Duodenal mucosa (tissue), 2 donors: Measurements from ENCODE around the gene MAS1L.

Experiments
- H3K27ac ChIP-seq: one replicate; pipeline ENCODE4 v1.7.0; 2013; ENCODE audit warnings: low read depth, low read length
- H3K27me3 ChIP-seq, 2 donors: one replicate each; pipeline ENCODE4 v1.7.0; 2013; ENCODE audit warnings: low read length in 2 of 2, control low read depth in 1 of 2; ENCODE audit not compliant: insufficient read depth in 2 of 2, control insufficient read depth in 1 of 2
- H3K36me3 ChIP-seq, 2 donors: one replicate each; pipeline ENCODE4 v1.7.0; 2013; ENCODE audit warnings: low read length in 2 of 2, control low read depth in 1 of 2; ENCODE audit not compliant: insufficient read depth in 2 of 2, control insufficient read depth in 1 of 2
- H3K4me1 ChIP-seq, 2 donors: one replicate each; pipeline ENCODE4 v1.7.0; 2013; ENCODE audit warnings: low read length in 2 of 2, control low read depth in 1 of 2; ENCODE audit not compliant: insufficient read depth in 2 of 2, control insufficient read depth in 1 of 2
- H3K4me3 ChIP-seq, 2 donors: one replicate each; pipeline ENCODE4 v1.7.0; 2013; ENCODE audit warnings: low read length in 2 of 2, low read depth in 1 of 2
- H3K9ac ChIP-seq, 2 donors: one replicate each; pipeline ENCODE4 v1.7.0; 2013; ENCODE audit warnings: low read length in 2 of 2, low read depth in 1 of 2
- H3K9me3 ChIP-seq, 2 donors: one replicate each; pipeline ENCODE4 v1.7.0; 2013; ENCODE audit warnings: low read length in 2 of 2, control low read depth in 1 of 2; ENCODE audit not compliant: control insufficient read depth in 1 of 2

Gene MAS1L

DNA sequence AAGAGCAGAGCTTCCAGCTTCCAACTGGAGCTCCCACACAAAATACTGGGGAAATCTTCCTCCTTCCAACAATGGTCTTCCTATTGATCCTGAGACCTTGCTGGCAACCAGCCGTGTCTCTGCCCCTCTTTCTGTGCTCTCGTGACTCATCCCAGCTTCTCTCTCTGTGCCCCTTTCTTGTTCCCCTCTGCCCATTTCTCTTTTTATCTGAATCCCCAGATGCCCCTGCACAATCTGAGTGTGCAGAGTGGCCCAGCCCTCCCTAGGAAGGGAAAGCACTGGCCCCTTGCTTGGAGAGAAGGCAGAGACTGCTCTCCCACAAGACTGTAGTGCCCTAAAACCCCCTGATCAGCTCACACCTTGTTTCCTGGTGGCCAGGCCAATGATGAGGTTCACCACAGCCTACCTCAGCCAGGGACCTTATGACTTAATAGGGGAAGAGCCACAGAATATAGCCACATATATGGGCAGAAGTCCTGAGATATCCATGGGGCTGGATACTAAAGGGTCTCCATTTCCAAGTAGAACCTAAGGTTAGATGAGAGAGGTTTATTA is 23.1 kb upstream of the MAS1L start:
- Histone ChIP-seq H3K9me3 (no peaks in the 10 kb centered on the region), H3K4me1 (no peaks in the 10 kb centered on the region), H3K4me3 (no peak overlapping the region), H3K36me3 (no peaks in the 10 kb centered on the region), H3K27ac (no peak overlapping the region), H3K27me3 (no peaks in the 10 kb centered on the region), H3K9ac (no peak overlapping the region)

DNA sequence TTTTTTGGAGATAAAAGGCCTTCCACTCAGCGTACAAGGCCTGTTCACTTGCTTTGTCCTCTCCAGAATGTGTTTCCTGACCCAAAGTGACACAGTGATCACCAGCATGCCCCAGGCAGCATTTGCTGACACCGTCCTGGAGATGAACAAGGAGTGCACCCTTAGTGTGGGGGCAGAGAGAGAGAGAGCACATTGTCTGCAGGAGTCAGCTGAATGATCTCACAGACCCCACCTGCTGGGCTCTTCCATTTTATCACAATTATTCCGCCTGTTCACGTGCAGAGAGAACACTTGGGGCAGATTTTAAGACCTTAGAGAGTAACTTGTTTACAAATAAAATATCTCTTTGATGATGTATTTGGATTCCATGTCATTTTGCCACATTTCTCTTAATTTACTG is 22.4 kb upstream of the MAS1L start:
- no peaks in the 10 kb centered on the region for H3K27me3 ChIP-seq
- no peaks in the 10 kb centered on the region for H3K4me1 ChIP-seq
- H3K27ac ChIP-seq: no peak overlapping the region
- no peaks in the 10 kb centered on the region for H3K9me3 ChIP-seq
- no peaks in the 10 kb centered on the region for H3K36me3 ChIP-seq
- no peak overlapping the region for H3K4me3 ChIP-seq
- no peak overlapping the region for H3K9ac ChIP-seq

DNA sequence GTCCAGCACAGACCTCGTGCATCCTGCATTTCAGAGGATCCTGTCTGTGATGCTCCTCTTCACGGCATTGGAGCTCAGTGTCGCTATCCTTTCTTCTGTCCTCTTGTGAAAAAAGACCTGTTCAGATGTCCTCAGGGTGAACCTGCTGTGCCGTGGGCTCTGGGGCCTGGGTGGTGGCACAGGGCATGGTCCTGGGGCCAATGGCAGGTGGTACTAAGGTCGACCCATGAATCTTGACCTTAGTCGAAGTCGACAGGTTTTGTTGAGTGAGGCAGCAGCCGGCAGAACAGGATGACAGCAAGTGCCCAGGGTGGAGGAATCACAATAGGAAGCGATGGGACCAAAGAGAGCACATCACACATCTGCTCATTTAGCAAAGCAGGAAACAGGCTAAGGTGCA is 22.0 kb upstream of the MAS1L start:
- Histone ChIP-seq H3K4me3 (no peak overlapping the region), H3K4me1 (no peaks in the 10 kb centered on the region), H3K36me3 (no peaks in the 10 kb centered on the region), H3K9ac (no peak overlapping the region), H3K27ac (no peak overlapping the region), H3K27me3 (no peaks in the 10 kb centered on the region), H3K9me3 (no peaks in the 10 kb centered on the region)

DNA sequence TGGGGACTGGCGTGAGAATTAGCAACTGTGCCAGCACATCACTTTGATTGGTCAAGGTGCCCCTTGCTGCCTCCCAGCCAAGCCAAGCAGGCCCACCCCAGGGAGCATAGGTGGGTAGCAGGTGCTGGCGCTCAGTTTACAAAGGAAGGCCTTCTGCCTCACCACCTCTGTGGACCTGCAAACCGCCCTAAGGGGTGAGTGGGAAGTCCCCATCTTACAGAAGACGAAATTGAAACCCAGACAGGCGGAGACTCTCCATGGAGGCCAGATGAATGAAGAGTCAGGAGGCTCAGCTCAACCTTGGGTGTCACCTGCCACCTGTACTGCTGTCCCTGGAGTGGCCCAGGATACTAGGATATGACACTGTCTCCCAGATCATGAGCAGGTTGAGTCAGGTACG is 21.5 kb upstream of the MAS1L start:
- Histone ChIP-seq H3K9me3 (no peaks in the 10 kb centered on the region), H3K27ac (no peak overlapping the region), H3K9ac (no peak overlapping the region), H3K27me3 (no peaks in the 10 kb centered on the region), H3K4me3 (no peak overlapping the region), H3K36me3 (no peaks in the 10 kb centered on the region), H3K4me1 (no peaks in the 10 kb centered on the region)

DNA sequence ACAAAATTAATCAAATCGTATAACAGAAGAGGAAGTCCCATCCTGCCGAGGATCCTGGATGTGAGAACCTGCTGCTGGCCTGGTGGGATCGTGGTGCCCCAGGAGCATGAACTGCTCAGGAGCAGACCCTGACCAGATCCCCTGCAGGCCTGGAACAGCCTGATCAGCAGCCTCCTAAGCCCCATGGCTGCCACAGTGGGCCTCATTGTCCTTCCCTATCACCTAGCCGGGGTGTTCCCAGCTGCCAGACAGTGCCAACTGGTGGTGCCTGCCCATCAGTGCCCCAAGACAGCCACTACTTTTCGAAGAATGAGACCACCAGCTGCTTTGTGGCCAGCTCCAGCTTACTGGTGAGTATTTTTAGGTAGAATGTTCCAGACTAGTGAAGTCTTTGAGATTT is 19.6 kb upstream of the MAS1L start:
- no peaks in the 10 kb centered on the region for H3K9me3 ChIP-seq
- no peak overlapping the region for H3K9ac ChIP-seq
- no peak overlapping the region for H3K4me3 ChIP-seq
- H3K36me3 ChIP-seq: no peaks in the 10 kb centered on the region
- H3K4me1 ChIP-seq: no peaks in the 10 kb centered on the region
- no peak overlapping the region for H3K27ac ChIP-seq
- no peaks in the 10 kb centered on the region for H3K27me3 ChIP-seq

DNA sequence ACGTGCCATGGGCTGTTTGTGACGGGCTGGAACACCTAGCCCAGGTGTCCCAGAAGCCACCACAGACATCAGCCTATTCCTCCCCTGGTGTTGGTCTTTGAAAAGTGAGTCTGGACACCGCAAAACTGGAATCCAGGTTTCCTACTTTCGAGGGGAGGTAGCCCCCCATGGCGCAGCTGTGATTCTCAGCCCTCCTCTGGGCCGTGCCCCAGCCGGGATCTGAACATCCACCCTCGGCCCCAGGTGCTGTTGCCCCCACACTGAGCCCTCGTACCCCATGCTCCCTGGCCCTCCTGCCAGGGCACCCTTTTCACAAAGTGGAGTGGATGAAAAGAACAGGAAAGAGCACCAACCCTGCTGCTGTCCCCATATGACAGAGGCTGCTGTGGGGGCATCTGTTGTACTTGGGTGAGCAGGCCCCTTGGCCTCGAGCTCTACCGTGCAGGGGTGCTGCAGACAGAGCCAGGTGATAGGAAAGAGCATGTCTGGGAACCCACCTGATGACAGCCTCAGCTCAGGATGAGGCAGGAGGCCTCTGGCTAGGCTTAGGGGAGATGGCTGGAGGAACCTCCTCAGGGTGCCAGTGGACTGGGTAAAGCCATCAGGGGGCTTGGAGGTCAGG is 18.8 kb upstream of the MAS1L start:
- Histone ChIP-seq H3K9me3 (no peaks in the 10 kb centered on the region), H3K9ac (no peak overlapping the region), H3K4me3 (no peak overlapping the region), H3K27me3 (no peaks in the 10 kb centered on the region), H3K4me1 (no peaks in the 10 kb centered on the region), H3K27ac (no peak overlapping the region), H3K36me3 (no peaks in the 10 kb centered on the region)

DNA sequence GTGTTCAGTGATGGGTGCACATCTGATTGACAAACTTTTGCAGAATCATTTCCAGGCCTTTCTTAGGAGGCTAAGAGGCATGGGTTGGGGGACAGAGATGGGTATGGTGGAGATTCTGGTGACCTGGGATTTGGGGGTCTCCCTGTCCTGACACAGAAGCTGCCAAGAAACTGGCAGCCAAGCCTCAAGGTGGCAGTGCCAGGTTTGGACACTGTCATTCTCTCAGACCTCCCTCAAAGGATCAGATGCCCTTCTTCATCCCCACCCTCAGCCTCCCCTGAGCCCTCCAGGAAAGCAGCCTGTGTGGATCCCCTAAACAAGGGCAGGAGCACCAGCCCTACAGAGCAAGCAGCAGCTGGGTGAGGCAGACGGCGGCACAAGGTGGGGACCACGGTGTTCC is 18.1 kb upstream of the MAS1L start:
- Histone ChIP-seq H3K9ac (no peak overlapping the region), H3K27ac (no peak overlapping the region), H3K36me3 (no peaks in the 10 kb centered on the region), H3K4me3 (no peak overlapping the region), H3K9me3 (no peaks in the 10 kb centered on the region), H3K4me1 (no peaks in the 10 kb centered on the region), H3K27me3 (no peaks in the 10 kb centered on the region)

DNA sequence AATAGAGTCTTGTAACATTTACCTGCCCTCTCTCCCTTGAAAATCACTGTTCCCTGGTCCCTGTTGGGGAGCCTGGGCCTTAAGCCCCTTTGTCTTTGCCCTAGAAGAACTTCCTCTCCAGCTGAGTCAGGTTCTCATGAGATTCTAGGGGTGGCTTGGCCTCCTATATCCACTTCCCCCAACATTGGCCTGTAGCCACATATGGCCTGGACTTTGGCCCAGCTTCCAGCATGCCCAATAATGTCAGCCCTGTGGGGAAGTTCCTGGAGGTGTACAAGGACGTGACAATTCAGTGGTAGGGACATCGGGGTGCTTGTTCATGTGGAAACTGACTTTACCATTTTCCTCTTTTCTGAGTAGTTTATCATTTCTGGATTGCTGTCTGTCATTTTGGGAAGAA is 17.2 kb upstream of the MAS1L start:
- no peaks in the 10 kb centered on the region for H3K27me3 ChIP-seq
- H3K9me3 ChIP-seq: no peaks in the 10 kb centered on the region
- H3K9ac ChIP-seq: no peak overlapping the region
- no peak overlapping the region for H3K27ac ChIP-seq
- no peaks in the 10 kb centered on the region for H3K36me3 ChIP-seq
- H3K4me1 ChIP-seq: no peaks in the 10 kb centered on the region
- H3K4me3 ChIP-seq: no peak overlapping the region

DNA sequence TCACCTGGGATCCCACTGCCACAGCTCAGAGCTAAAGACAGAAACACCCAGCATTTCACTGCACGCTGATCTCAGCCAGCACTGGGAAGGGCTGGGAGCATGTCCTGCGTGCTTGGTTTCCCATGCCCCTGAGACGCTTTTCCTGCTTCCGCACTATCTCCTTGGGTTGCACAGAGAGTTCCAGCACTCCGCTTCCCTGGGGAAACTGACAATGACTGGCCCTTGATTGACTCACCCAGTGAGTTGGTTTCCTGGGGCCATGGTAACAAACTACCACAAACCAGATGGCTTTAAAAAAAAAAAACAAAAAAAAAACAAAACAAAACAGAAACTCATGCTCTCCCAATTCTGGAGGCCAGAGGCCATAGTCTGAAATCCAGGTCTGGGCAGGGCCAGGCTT is 14.8 kb upstream of the MAS1L start:
- Histone ChIP-seq H3K4me3 (no peak overlapping the region), H3K36me3 (no peaks in the 10 kb centered on the region), H3K9ac (no peak overlapping the region), H3K9me3 (no peaks in the 10 kb centered on the region), H3K4me1 (no peaks in the 10 kb centered on the region), H3K27ac (no peak overlapping the region), H3K27me3 (no peaks in the 10 kb centered on the region)

DNA sequence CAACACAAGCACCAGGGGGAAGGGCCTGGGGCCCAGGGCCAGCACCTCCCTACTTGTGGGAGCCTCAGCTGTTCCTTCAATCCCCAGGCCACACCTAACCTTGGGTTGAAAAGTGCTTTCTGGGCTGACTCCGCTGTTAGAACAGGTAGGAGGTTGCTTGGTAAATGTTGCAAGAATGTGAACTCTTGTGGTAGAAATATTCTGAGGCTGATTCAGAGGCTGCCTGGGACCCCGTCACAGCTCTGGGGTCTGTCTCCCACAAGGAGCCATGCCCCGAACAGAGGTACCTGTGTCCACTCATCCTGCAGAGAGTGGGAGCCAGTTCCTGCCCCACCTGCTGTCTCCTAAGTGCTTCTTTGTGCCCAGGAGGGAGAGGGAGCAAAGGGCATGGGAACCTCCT is 14.4 kb upstream of the MAS1L start:
- no peak overlapping the region for H3K9ac ChIP-seq
- no peaks in the 10 kb centered on the region for H3K36me3 ChIP-seq
- no peaks in the 10 kb centered on the region for H3K27me3 ChIP-seq
- no peak overlapping the region for H3K27ac ChIP-seq
- no peak overlapping the region for H3K4me3 ChIP-seq
- H3K9me3 ChIP-seq: no peaks in the 10 kb centered on the region
- no peaks in the 10 kb centered on the region for H3K4me1 ChIP-seq

DNA sequence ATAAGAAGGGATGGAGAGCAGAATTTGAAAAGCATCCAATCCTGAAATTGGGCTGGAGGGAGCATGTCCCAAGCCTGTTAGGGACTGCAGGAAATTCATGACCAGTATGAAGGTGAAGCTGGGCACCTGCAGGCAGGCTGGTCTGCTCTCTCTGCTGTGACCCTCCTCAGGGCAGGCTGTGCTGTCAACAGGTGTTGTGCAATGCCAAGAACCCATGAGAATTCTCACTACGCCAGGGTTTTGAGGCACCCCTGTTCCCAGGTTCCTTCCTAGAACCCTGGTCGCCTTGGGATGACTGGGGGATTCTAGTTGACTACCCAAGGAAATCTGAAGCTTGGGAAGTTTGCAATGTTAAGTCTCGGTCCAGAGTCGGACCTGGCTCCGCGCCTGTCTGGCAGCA is 13.3 kb upstream of the MAS1L start:
- H3K27me3 ChIP-seq: no peaks in the 10 kb centered on the region
- H3K27ac ChIP-seq: no peak overlapping the region
- no peaks in the 10 kb centered on the region for H3K9me3 ChIP-seq
- H3K4me3 ChIP-seq: no peak overlapping the region
- no peaks in the 10 kb centered on the region for H3K36me3 ChIP-seq
- no peak overlapping the region for H3K9ac ChIP-seq
- no peaks in the 10 kb centered on the region for H3K4me1 ChIP-seq
